GM19467 (cell line): Measurements from ENCODE around the gene RABGGTA.
A peak's percentile ranks its signal among the peaks of the same experiment; 100 is the strongest.

Experiments used
- ATAC-seq: cut with Tn5 transposase; IDR thresholded peaks from one replicate; pipeline ENCODE4 v1.9.1; 2021; ENCODE audit warnings: mild to moderate bottlenecking, moderate library complexity; ENCODE audit not compliant: unreplicated experiment

The RABGGTA gene

GRCh38 chr14:24304019-24304387 lies 32.6 kb upstream of the RABGGTA start:
- no peak for ATAC-seq

GRCh38 chr14:24300326-24300980 lies 29.1 kb upstream of the RABGGTA start:
- ATAC-seq = no peak

- peak; percentile 68 for ATAC-seq
Measured at GRCh38 chr14:24299255-24300191, 28.1 kb upstream of the RABGGTA start, which contains the start of the genes DHRS1 and NOP9. TSS of gene DHRS1 (minus strand) at chr14:24299780. CDS start at chr14:24299106, 674 bp downstream. TSS of gene NOP9 (plus strand) at chr14:24299850. CDS start at chr14:24299955, 105 bp downstream.

GRCh38 chr14:24298892-24299254 lies 27.5 kb upstream of the RABGGTA start:
- ATAC-seq = no peak

GRCh38 chr14:24297190-24297964 lies 26.0 kb upstream of the RABGGTA start:
- no peak for ATAC-seq

GRCh38 chr14:24296341-24297157 lies 25.2 kb upstream of the RABGGTA start:
- ATAC-seq = no peak

GRCh38 chr14:24293525-24293924 lies 22.1 kb upstream of the RABGGTA start:
- ATAC-seq = no peak

- no peak for ATAC-seq
Measured at GRCh38 chr14:24292118-24292807, 20.9 kb upstream of the RABGGTA start.

GRCh38 chr14:24291446-24292117 lies 20.2 kb upstream of the RABGGTA start:
- no peak for ATAC-seq

GRCh38 chr14:24290746-24291145 lies 19.3 kb upstream of the RABGGTA start:
- ATAC-seq = no peak

GRCh38 chr14:24289649-24290280 lies 18.4 kb upstream of the RABGGTA start:
- ATAC-seq = peak; percentile 53

GRCh38 chr14:24286996-24287395 lies 15.6 kb upstream of the RABGGTA start:
- no peak for ATAC-seq

- ATAC-seq = no peak
Measured at GRCh38 chr14:24285351-24285750, 14.0 kb upstream of the RABGGTA start.

- ATAC-seq = no peak
Measured at GRCh38 chr14:24284501-24285035, 13.2 kb upstream of the RABGGTA start.

- ATAC-seq = no peak
Measured at GRCh38 chr14:24283796-24284460, 12.5 kb upstream of the RABGGTA start.

GRCh38 chr14:24282736-24283135 lies 11.3 kb upstream of the RABGGTA start:
- no peak for ATAC-seq

- ATAC-seq = no peak
Measured at GRCh38 chr14:24281636-24282035, 10.2 kb upstream of the RABGGTA start.
